Neural cell (in vitro differentiated cells): Measurements from ENCODE around the gene TET2.

Experiments used
- CTCF ChIP-seq: fragments of 450-650 bp; IDR thresholded peaks from 2 replicates; pipeline ENCODE4 v1.5.1; 2014; ENCODE audit warnings: antibody characterized with exemption, mild to moderate bottlenecking, moderate library complexity; ENCODE audit not compliant: poor library complexity, severe bottlenecking
- POLR2AphosphoS5 ChIP-seq: IDR thresholded peaks from 2 replicates; pipeline ENCODE4 v1.6.1; 2012

DNA sequence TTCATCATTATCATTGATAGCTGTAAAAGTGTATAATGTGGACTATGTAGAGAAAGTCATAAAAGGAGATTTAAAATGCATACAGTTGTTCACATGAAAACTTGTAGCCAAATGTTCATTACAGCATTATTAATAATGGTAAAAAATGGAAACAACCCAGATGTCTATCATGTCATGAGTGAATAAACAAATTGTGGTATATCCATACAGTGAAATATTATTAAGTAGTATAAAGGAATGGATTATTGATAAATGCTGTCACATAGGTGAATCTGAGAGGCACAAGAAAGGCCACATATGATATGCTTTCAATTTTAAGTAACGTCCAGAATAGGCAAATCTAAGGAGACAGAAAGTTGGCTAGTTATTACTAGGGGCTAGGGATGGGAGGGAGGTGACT is 7.1 kb downstream of the TET2 start:
- TF ChIP-seq POLR2AphosphoS5 = no peak
- no peak for TF ChIP-seq CTCF
